ENCODE measurements around the gene RASSF10. TPM values are rescaled to one million over a fixed set of nuclear protein-coding genes. Genes with fewer than 3 reads are reported as not detected.

RASSF10 gene
- total RNA-seq, 2 experiments from 2014 or later: not detected

GRCh38 chr11:13046637-13047570 is 37.8 kb downstream of the RASSF10 start:
- DNase-seq: no peak
- Mint-ChIP-seq H3K27me3 (peaks cover 14% of the 10 kb centered on the region), H3K9me3 (no peaks in the 10 kb centered on the region), H3K36me3 (ENCODE audit: low read depth) (no peaks in the 10 kb centered on the region), H3K27ac (no peak overlapping the region), H3K4me3 (no peak overlapping the region), H3K4me1 (ENCODE audit: low read depth) (no peaks in the 10 kb centered on the region)
- TF ChIP-seq, protein P1, sequence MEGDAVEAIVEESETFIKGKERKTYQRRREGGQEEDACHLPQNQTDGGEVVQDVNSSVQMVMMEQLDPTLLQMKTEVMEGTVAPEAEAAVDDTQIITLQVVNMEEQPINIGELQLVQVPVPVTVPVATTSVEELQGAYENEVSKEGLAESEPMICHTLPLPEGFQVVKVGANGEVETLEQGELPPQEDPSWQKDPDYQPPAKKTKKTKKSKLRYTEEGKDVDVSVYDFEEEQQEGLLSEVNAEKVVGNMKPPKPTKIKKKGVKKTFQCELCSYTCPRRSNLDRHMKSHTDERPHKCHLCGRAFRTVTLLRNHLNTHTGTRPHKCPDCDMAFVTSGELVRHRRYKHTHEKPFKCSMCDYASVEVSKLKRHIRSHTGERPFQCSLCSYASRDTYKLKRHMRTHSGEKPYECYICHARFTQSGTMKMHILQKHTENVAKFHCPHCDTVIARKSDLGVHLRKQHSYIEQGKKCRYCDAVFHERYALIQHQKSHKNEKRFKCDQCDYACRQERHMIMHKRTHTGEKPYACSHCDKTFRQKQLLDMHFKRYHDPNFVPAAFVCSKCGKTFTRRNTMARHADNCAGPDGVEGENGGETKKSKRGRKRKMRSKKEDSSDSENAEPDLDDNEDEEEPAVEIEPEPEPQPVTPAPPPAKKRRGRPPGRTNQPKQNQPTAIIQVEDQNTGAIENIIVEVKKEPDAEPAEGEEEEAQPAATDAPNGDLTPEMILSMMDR (IDR thresholded peaks at IDR 0.05): no peak
- ChIA-PET CTCF (no interaction called here), POLR2A (no interaction called here)
- no peak for ATAC-seq
- intact Hi-C loops (cut with micrococcal nuclease): no loop called here

- intact Hi-C loops (cut with micrococcal nuclease): no loop called here
- Mint-ChIP-seq H3K27me3 (peaks cover 14% of the 10 kb centered on the region), H3K36me3 (ENCODE audit: low read depth) (no peaks in the 10 kb centered on the region), H3K27ac (no peak overlapping the region), H3K4me3 (no peak overlapping the region), H3K9me3 (no peaks in the 10 kb centered on the region), H3K4me1 (ENCODE audit: low read depth) (no peaks in the 10 kb centered on the region)
- no peak for ATAC-seq
- TF ChIP-seq, protein P1 (IDR thresholded peaks at IDR 0.05): no peak
- DNase-seq: no peak
- ChIA-PET POLR2A (no interaction called here), CTCF (no interaction called here)
Measured at GRCh38 chr11:13047884-13048283, 38.8 kb downstream of the RASSF10 start.

GRCh38 chr11:13051257-13051656 is 42.1 kb downstream of the RASSF10 start:
- no peak overlapping the region for H3K27ac Mint-ChIP-seq
- intact Hi-C loops (cut with micrococcal nuclease): no loop called here
- ChIA-PET POLR2A (no interaction called here), CTCF (interaction anchor here (1.8 kb wide), 1 partner anchor 9 kb away, joined by 4 read pairs; no protein-coding TSS in a partner anchor)
- no peaks in the 10 kb centered on the region for H3K9me3 Mint-ChIP-seq
- ATAC-seq (no peak), DNase-seq (no peak)
- H3K36me3 Mint-ChIP-seq (ENCODE audit: low read depth): no peaks in the 10 kb centered on the region
- TF ChIP-seq, protein P1 (IDR thresholded peaks at IDR 0.05): no peak
- H3K4me3 Mint-ChIP-seq: no peak overlapping the region
- peaks cover 3% of the 10 kb centered on the region for H3K4me1 Mint-ChIP-seq (ENCODE audit: low read depth)
- H3K27me3 Mint-ChIP-seq: peaks cover 14% of the 10 kb centered on the region

DNA sequence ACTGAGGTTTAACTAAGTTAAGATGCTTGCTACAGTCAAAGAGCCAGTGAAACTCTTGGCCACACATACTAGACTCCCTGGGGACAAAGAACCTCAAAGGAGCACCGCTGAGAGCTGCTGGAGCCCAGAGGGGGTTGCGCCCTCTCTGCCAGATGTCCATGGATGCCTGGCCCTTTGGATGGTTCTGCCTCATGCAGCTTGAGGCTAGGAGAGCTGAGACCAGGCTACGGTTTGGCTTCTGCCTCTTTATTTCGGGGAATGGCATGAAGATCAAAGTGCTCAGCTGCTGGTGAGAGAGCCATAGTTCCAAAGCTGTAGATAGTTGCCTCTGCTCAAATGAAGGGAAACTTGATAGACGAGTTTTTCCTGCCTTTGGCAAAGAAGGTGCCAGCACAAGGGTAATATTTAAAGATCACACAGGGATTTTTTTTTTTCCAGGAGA is 43.0 kb downstream of the RASSF10 start:
- no peak overlapping the region for H3K27ac Mint-ChIP-seq
- peaks cover 14% of the 10 kb centered on the region for H3K27me3 Mint-ChIP-seq
- intact Hi-C loops (cut with micrococcal nuclease): no loop called here
- CTCF ChIA-PET: interaction anchor here (1.8 kb wide), 1 partner anchor 10 kb away, joined by 4 read pairs; no protein-coding TSS in a partner anchor
- no peaks in the 10 kb centered on the region for H3K9me3 Mint-ChIP-seq
- POLR2A ChIA-PET: no interaction called here
- DNase-seq: no peak
- no peak overlapping the region for H3K4me3 Mint-ChIP-seq
- ATAC-seq: no peak
- no peaks in the 10 kb centered on the region for H3K36me3 Mint-ChIP-seq (ENCODE audit: low read depth)
- H3K4me1 Mint-ChIP-seq (ENCODE audit: low read depth): peaks cover 3% of the 10 kb centered on the region
- TF ChIP-seq, protein P1 (IDR thresholded peaks at IDR 0.05): no peak

- intact Hi-C loops (cut with micrococcal nuclease): no loop called here
- no peaks in the 10 kb centered on the region for H3K9me3 Mint-ChIP-seq
Measured at GRCh38 chr11:13053255-13053917, 44.3 kb downstream of the RASSF10 start.

More at GRCh38 chr11:13053255-13053917, 44.3 kb downstream of the RASSF10 start:
- H3K27me3 Mint-ChIP-seq: peaks cover 17% of the 10 kb centered on the region
- TF ChIP-seq, protein P1 (IDR thresholded peaks at IDR 0.05): no peak
- H3K27ac Mint-ChIP-seq: no peak overlapping the region
- ATAC-seq (no peak), DNase-seq (no peak)
- H3K36me3 Mint-ChIP-seq (ENCODE audit: low read depth): no peaks in the 10 kb centered on the region
- H3K4me1 Mint-ChIP-seq (ENCODE audit: low read depth): peaks cover 3% of the 10 kb centered on the region
- ChIA-PET CTCF (interaction anchor here (1.0 kb wide), 1 partner anchor 139 kb away, joined by 3 read pairs; no protein-coding TSS in a partner anchor), POLR2A (no interaction called here)
- H3K4me3 Mint-ChIP-seq: no peak overlapping the region
